Measurements from ENCODE around the gene MRPL43.

Gene MRPL43

GRCh38 chr10:101000915-101001658, 13.8 kb upstream of the MRPL43 start:
- peak overlapping the region; percentile 91 for H3K4me3 ChIP-seq (ENCODE audit: low read depth, low read length)

GRCh38 chr10:101000127-101000914, 13.0 kb upstream of the MRPL43 start:
- no peak for TF ChIP-seq CTCF (IDR thresholded peaks at IDR 0.05; ENCODE audit: low read depth, low read length)
- peak overlapping the region; percentile 91 for H3K4me3 ChIP-seq (ENCODE audit: low read depth, low read length)

More at GRCh38 chr10:101000915-101001658, 13.8 kb upstream of the MRPL43 start:
- TF ChIP-seq CTCF (IDR thresholded peaks at IDR 0.05; ENCODE audit: low read depth, low read length), result no peak

- no peak for TF ChIP-seq CTCF (IDR thresholded peaks at IDR 0.05; ENCODE audit: low read depth, low read length)
- H3K4me3 ChIP-seq (ENCODE audit: low read depth, low read length), result peak within 1 kb of the TSS; percentile 91
Observed at GRCh38 chr10:100999742-101000126, 12.4 kb upstream of the MRPL43 start, which contains the start of gene LZTS2. Gene LZTS2, plus strand, starts transcription at chr10:100999808. Its CDS starts 2,731 bp downstream, at chr10:101002539.

- H3K4me3 ChIP-seq (ENCODE audit: low read depth, low read length), result peak overlapping the region; percentile 91
Observed at GRCh38 chr10:100998991-100999741, 11.9 kb upstream of the MRPL43 start.

GRCh38 chr10:100998183-100998990, 11.1 kb upstream of the MRPL43 start:
- no peak for TF ChIP-seq CTCF (IDR thresholded peaks at IDR 0.05; ENCODE audit: low read depth, low read length)
- H3K4me3 ChIP-seq (ENCODE audit: low read depth, low read length), result peak overlapping the region; percentile 91

More at GRCh38 chr10:100998991-100999741, 11.9 kb upstream of the MRPL43 start:
- TF ChIP-seq CTCF (IDR thresholded peaks at IDR 0.05; ENCODE audit: low read depth, low read length), result peak; percentile 81

GRCh38 chr10:100997360-100998182, 10.3 kb upstream of the MRPL43 start:
- TF ChIP-seq CTCF (IDR thresholded peaks at IDR 0.05; ENCODE audit: low read depth, low read length), result peak; percentile 79

More at GRCh38 chr10:100997360-100998182, 10.3 kb upstream of the MRPL43 start:
- H3K4me3 ChIP-seq (ENCODE audit: low read depth, low read length), result peak overlapping the region; percentile 91

Measured in WI38 (cell line).